Kidney epithelial cell (primary cell): ENCODE results near the gene MAPT. TPM values are rescaled to one million over a fixed set of nuclear protein-coding genes. Genes with fewer than 3 reads are reported as not detected.
A peak's percentile ranks its signal among the peaks of the same experiment; 100 is the strongest.

Experiments
- DNase-seq: peaks from one replicate; pipeline ENCODE4 v3.0.0-alpha.2; 2010; ENCODE audit warnings: low read depth
- H3K27me3 ChIP-seq: 2 replicates; pipeline ENCODE4 v1.6.0; 2011; ENCODE audit warnings: low read length; ENCODE audit not compliant: control insufficient read depth, insufficient read depth
- H3K36me3 ChIP-seq: 2 replicates; pipeline ENCODE4 v1.5.1; 2011; ENCODE audit warnings: low read length; ENCODE audit not compliant: control insufficient read depth, insufficient read depth
- H3K4me3 ChIP-seq: 2 replicates; pipeline ENCODE4 v1.5.1; 2011; ENCODE audit warnings: low read depth, mild to moderate bottlenecking, control low read depth, low read length
- total RNA-seq: library from RNA; depleted of rRNA; stranded (reverse); fragments of >200 nt; gene quantifications from 2 replicates; pipeline ENCODE4 v1.2.3, GENCODE V29; 2015
- TF ChIP-seq, protein P1 (sequence below): IDR thresholded peaks from 2 replicates; pipeline ENCODE4 v1.5.1; 2011; ENCODE audit warnings: mild to moderate bottlenecking, moderate library complexity, low read length, control low read depth, inconsistent platforms; ENCODE audit not compliant: insufficient read depth, poor library complexity, severe bottlenecking

Gene MAPT
- total RNA-seq, 1 donor from 2014 or later = 0.25 TPM

- Histone ChIP-seq H3K27me3 (peaks cover 20% of the 10 kb centered on the region), H3K4me3 (no peak overlapping the region), H3K36me3 (no peaks in the 10 kb centered on the region)
- TF ChIP-seq, protein P1, sequence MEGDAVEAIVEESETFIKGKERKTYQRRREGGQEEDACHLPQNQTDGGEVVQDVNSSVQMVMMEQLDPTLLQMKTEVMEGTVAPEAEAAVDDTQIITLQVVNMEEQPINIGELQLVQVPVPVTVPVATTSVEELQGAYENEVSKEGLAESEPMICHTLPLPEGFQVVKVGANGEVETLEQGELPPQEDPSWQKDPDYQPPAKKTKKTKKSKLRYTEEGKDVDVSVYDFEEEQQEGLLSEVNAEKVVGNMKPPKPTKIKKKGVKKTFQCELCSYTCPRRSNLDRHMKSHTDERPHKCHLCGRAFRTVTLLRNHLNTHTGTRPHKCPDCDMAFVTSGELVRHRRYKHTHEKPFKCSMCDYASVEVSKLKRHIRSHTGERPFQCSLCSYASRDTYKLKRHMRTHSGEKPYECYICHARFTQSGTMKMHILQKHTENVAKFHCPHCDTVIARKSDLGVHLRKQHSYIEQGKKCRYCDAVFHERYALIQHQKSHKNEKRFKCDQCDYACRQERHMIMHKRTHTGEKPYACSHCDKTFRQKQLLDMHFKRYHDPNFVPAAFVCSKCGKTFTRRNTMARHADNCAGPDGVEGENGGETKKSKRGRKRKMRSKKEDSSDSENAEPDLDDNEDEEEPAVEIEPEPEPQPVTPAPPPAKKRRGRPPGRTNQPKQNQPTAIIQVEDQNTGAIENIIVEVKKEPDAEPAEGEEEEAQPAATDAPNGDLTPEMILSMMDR = peak; percentile 69
- peak; percentile 14 for DNase-seq
Observed at GRCh38 chr17:45948881-45949624, 54.7 kb downstream of the MAPT start.

- Histone ChIP-seq H3K27me3 (peaks cover 17% of the 10 kb centered on the region), H3K36me3 (no peaks in the 10 kb centered on the region), H3K4me3 (no peak overlapping the region)
- TF ChIP-seq, protein P1 = no peak
- DNase-seq = no peak
Observed at GRCh38 chr17:45949755-45950320, 55.5 kb downstream of the MAPT start.

GRCh38 chr17:45950888-45951287 is 56.5 kb downstream of the MAPT start:
- peaks cover 17% of the 10 kb centered on the region for H3K27me3 ChIP-seq
- no peak for DNase-seq
- no peak overlapping the region for H3K4me3 ChIP-seq
- TF ChIP-seq, protein P1 = no peak
- H3K36me3 ChIP-seq = no peaks in the 10 kb centered on the region

DNA sequence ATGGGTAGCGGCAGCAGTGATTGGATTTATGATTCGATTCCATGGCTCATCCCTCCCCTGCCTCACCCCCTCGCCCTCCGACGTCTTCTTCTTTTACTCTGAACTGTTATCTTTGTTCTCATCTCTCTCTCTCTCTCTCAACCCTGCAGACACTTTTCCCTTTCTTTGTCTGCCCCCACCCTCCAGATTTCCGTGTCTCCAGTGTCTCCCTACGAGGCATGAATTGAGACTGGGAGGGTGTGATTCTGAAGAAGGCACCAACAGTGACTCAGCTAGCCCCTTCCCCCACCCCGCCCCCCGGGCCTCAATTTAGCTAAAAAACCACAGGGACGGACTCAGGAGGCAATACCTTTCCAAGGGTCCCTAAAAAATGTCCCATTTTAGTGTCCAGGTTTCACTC is 57.0 kb downstream of the MAPT start:
- Histone ChIP-seq H3K27me3 (peaks cover 17% of the 10 kb centered on the region), H3K4me3 (no peak overlapping the region), H3K36me3 (no peaks in the 10 kb centered on the region)
- TF ChIP-seq, protein P1 = no peak
- no peak for DNase-seq

DNA sequence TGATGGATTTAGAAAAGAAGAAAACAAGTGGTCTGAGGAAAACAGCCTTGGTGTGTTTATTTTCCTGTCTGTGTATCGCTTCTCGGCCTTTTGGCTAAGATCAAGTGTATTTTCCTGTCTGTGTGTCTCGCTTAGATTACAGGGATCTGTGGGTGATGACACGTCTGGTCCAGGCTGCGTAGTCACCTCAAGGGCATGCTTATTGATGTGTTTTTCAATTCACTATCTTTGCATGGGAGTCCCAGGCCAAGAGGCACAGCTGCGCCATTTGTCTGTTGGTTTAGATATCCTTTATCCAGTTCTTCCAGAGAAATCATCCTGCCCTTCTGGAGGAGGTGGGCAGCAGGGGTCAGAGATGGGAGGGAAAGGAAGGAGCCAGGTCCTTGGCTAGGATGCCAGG is 57.6 kb downstream of the MAPT start:
- Histone ChIP-seq H3K36me3 (no peaks in the 10 kb centered on the region), H3K27me3 (peaks cover 17% of the 10 kb centered on the region), H3K4me3 (no peak overlapping the region)
- TF ChIP-seq, protein P1 = no peak
- no peak for DNase-seq
